Raji (cell line): ENCODE results near the gene VCL.

Experiments
- POLR2A ChIP-seq: IDR thresholded peaks from 2 replicates; pipeline ENCODE4 v1.6.1; 2011; ENCODE audit warnings: low read depth, low read length, control low read depth; ENCODE audit not compliant: insufficient read depth

The VCL gene

GRCh38 chr10:73991884-73992245 lies 6.1 kb upstream of the VCL start:
- no peak for TF ChIP-seq POLR2A

- no peak for TF ChIP-seq POLR2A
These were observed 4.8 kb upstream of the VCL start for GRCh38 chr10:73992899-73993788.

DNA sequence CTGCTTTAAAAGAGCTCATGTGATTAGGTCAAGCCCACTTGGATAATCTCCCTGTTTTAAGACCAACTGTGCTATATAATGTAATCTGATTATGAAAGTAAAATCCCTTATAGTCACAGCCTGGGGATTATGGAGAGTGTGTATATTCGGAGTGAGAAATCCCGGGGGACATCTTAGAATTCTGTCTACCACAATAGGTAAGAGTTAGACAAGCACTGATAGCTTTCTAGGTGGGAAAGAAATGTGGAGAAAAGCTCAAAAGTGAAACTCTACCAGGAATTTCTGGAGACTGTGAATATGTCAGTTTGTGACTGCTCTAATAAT lies 2.9 kb upstream of the VCL start:
- TF ChIP-seq POLR2A, result no peak

DNA sequence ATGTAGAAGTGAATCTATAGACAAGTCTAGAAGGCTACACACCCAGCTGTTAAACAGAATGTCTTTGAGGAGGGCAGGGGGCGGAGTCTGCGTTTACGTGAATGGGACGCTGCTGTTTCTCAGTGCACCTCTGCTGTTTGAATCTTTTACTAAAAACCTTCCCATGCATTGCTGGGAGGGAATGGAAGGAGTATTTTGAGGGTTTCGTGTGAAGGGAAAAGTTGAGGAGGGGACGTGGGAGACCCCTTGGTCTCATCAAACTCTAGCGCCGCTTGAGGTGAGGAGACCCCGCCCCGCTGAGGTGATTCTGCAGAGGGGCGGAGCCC lies 492 bp upstream of the VCL start:
- no peak for TF ChIP-seq POLR2A

GRCh38 chr10:73998623-73998928 lies 660 bp downstream of the VCL start:
- TF ChIP-seq POLR2A, result no peak

DNA sequence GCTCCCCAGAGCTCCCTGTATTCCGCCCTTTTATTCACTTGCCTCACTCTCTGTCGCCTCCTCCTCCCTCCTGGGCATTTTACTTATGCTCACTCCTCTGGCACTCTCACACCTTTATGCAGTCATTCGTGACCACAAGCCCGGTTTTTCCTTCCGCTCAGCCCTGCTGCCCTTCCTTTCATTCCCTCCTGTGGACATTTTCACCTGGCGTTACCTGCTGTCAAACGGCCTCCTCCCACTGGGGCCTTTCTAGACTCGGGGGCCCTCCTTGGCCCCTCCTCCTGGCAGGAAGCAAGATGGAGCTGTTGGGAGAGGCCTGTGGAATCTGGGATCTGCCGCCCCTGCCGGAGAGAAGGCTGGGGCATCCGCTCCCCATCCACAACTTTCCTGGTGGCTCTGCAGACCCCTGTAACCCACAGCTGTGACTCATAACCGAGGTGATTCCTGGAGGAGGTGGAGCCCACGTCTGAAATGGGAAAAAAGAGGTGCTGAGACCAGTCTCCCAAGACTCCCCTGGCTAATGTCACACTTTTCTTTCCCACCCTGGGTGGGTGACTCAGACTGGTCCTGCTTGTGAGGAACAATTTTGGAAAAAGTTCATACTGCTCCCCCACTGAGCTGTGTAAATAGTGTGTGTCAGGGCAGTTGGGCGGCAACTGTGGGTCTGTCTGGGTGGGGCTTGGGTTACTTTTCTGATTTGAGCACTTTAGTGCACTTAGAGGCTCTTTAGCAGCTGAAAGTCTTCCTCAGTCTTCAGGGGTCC lies 1.2 kb downstream of the VCL start:
- TF ChIP-seq POLR2A, result no peak

DNA sequence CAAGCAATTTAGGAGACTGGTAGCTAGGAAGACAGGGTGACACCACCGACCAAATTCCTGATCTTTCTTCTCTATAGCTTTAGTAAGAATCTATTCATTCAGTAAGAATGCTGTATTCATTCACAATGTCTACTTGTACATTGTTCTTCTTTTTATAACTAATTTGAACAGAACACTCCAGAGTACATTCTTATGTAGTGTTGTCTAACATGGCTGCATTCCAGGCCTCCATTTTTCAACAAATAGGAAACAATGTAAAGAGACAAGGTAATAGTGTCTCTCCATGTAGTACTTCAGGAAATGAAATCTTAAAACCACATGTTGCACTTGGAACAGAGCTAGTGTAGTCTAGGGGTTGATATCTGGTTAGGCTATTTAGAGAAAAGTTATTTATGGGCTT lies 1.8 kb downstream of the VCL start:
- TF ChIP-seq POLR2A, result no peak

- TF ChIP-seq POLR2A, result no peak
These were observed 3.2 kb downstream of the VCL start for GRCh38 chr10:74000892-74001669.

DNA sequence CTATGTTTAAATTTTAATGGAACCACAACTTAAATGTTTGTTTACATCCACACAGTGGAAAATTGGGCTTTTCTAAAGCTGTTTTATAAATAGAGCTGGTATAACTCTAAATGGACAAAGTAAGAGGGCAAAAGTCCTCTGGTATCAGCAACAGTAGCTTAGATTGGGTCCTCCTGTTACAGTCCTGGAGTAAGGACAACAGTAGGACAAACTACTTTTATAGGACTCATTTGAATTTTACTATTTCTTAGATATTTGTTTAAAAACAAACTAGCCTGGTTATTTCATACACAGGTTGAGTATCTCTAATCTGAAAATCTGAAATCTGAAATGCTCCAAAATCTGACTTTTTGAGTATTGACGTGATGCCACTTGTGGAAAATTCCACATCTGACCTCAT lies 8.4 kb downstream of the VCL start:
- no peak for TF ChIP-seq POLR2A

DNA sequence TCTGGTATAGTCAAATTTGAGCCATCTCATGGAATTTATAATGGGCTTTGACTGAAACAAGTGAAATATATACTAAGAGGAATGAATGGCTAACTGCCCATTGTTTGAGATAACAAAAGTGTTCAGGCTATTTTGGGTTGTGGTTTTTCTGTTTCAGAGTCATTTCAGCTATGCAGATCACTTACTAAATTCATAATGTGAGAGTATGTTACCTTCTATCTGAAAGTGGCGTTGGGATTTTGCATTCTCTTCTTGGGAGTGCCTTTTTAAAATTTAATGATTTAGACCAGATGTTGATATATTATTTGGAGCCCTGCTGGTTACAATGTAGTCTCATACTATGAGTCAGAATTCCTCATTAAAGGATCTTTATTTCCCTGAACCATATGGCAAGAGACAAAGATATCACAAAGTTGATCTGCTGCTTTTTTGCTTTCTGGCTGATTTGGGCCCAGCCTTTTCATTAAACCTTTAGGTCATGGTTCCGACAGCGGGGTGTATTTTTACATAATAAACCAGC lies 10.4 kb downstream of the VCL start:
- no peak for TF ChIP-seq POLR2A

GRCh38 chr10:74011017-74011416 lies 13.1 kb downstream of the VCL start:
- no peak for TF ChIP-seq POLR2A

DNA sequence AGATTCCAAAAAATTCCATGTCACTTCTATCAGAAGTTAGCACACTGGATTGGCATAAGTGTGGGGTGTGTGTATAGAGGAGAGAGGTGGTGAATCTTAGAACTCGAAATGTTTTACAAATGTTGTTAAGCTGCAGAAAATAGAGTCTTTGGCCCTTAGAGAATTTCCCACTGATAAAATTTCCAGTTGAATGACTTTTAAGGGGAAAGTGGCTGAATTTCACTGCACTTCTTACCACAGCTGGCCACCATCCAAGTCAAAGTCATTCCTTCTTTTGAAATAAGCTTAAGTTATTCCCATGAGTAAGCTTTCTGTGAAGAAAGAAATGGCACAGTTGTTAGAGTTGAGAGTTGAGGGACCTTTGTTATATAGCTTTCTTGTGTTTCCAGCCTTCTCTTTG lies 13.9 kb downstream of the VCL start:
- TF ChIP-seq POLR2A, result no peak

GRCh38 chr10:74012480-74012879 lies 14.6 kb downstream of the VCL start:
- TF ChIP-seq POLR2A, result no peak

DNA sequence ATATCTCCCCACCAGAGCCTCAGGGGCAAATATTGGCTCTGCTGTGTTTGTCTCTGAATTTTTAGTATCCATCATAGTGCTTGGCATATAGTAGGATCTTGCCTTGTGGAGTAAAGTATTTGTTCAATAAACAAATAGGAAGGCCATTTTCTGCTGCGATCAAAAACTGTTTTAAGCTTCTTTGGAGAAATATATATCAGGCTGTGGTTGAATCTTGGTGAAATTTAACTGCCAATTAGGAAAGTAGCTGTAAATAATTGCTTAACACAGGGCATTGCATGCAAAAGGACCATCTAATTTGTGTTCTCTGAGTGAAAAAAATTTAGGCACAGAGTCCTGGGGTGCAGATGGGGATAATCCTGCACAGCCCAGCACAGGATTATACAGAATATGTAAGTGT lies 15.1 kb downstream of the VCL start:
- no peak for TF ChIP-seq POLR2A

- TF ChIP-seq POLR2A, result no peak
These were observed 20.3 kb downstream of the VCL start for GRCh38 chr10:74018241-74018640.
